Suprapubic skin (tissue), 4 donors: ENCODE measurements around the gene MRAS.

Experiments
- CTCF ChIP-seq, 2 donors: fragments of 200-600 bp in 1 of 2; fragments of 450-650 bp in 1 of 2; sonication (generic) in 1 of 2; IDR thresholded peaks; one replicate each; pipeline ENCODE4 v1.5.1; 2016 to 2019; ENCODE audit warnings: antibody characterized with exemption in 2 of 2, mild to moderate bottlenecking in 1 of 2, moderate library complexity in 1 of 2
- POLR2A ChIP-seq, 2 donors: fragments of 450-650 bp; IDR thresholded peaks; one replicate each; pipeline ENCODE4 v1.6.1; 2017; ENCODE audit warnings: antibody characterized with exemption in 2 of 2, mild to moderate bottlenecking in 2 of 2, moderate library complexity in 2 of 2
- POLR2AphosphoS5 ChIP-seq, 3 donors: sonication (generic); formaldehyde crosslinking; IDR thresholded peaks; one replicate each; pipeline ENCODE4 v1.6.1; 2017; ENCODE audit warnings: antibody characterized with exemption in 3 of 3

GRCh38 chr3:138336454-138336999 is 11.9 kb upstream of the MRAS start:
- no peak for TF ChIP-seq CTCF (IDR thresholded peaks at IDR 0.05)
- no peak for TF ChIP-seq POLR2A (IDR thresholded peaks at IDR 0.05)
- no peak for TF ChIP-seq POLR2AphosphoS5 (IDR thresholded peaks at IDR 0.05)
